BLaER1 (cell line): ENCODE data around the gene FAM3D.
"Not testable (repeated sequence)": the region's sequence is repeated elsewhere in the genome, so short reads cannot be mapped to it uniquely, and the experiment has no call there.

Experiments
- H3K27ac ChIP-seq: shearing (Covaris generic); formaldehyde crosslinking; 2 replicates; pipeline ENCODE4 v1.8.1; 2022
- H3K27me3 ChIP-seq: shearing (Covaris generic); formaldehyde crosslinking; 2 replicates; pipeline ENCODE4 v1.8.1; 2022
- H3K36me3 ChIP-seq: shearing (Covaris generic); formaldehyde crosslinking; 2 replicates; pipeline ENCODE4 v1.8.1; 2022
- H3K4me1 ChIP-seq: shearing (Covaris generic); formaldehyde crosslinking; 2 replicates; pipeline ENCODE4 v1.8.1; 2022
- H3K4me2 ChIP-seq: shearing (Covaris generic); formaldehyde crosslinking; 2 replicates; pipeline ENCODE4 v1.8.1; 2022
- H3K4me3 ChIP-seq: shearing (Covaris generic); formaldehyde crosslinking; 2 replicates; pipeline ENCODE4 v1.8.1; 2022
- H3K9ac ChIP-seq: shearing (Covaris generic); formaldehyde crosslinking; 2 replicates; pipeline ENCODE4 v1.8.1; 2022
- H3K9me3 ChIP-seq: shearing (Covaris generic); formaldehyde crosslinking; 2 replicates; pipeline ENCODE4 v1.8.1; 2022
- H4K20me1 ChIP-seq: shearing (Covaris generic); formaldehyde crosslinking; 2 replicates; pipeline ENCODE4 v1.8.1; 2022
- Cebpa-rat ChIP-seq: shearing (Covaris generic); IDR thresholded peaks from 2 replicates; pipeline ENCODE4 v1.8.1; 2022

The FAM3D gene

GRCh38 chr3:58666683-58667082 is at the start of gene FAM3D:
TSS of gene FAM3D (minus strand) at chr3:58666774. CDS start at chr3:58655563, 11,211 bp downstream.
- H4K20me1 ChIP-seq: no peaks in the 10 kb centered on the region
- no peak within 1 kb of the TSS for H3K4me3 ChIP-seq
- no peaks in the 10 kb centered on the region for H3K27me3 ChIP-seq
- H3K36me3 ChIP-seq: no peaks in the 10 kb centered on the region
- no peak within 1 kb of the TSS for H3K9ac ChIP-seq
- peak within 1 kb of the TSS; percentile 52 for H3K27ac ChIP-seq
- H3K4me2 ChIP-seq: peak within 1 kb of the TSS; percentile 60
- TF ChIP-seq Cebpa-rat: no peak
- H3K9me3 ChIP-seq: peaks cover 16% of the 10 kb centered on the region; the same call in 1 of the 2 replicates
- H3K4me1 ChIP-seq: peaks cover 96% of the 10 kb centered on the region

- no peak overlapping the region for H3K4me2 ChIP-seq
- TF ChIP-seq Cebpa-rat: no peak
- H3K9ac ChIP-seq: no peak overlapping the region
- H3K27ac ChIP-seq: no peak overlapping the region
- peaks cover 38% of the 10 kb centered on the region for H3K9me3 ChIP-seq
- no peaks in the 10 kb centered on the region for H4K20me1 ChIP-seq
- H3K27me3 ChIP-seq: no peaks in the 10 kb centered on the region
- no peaks in the 10 kb centered on the region; the same call in 1 of the 2 replicates for H3K36me3 ChIP-seq
- no peak overlapping the region for H3K4me3 ChIP-seq
- H3K4me1 ChIP-seq: no peaks in the 10 kb centered on the region
These were observed 47.3 kb upstream of the FAM3D start for GRCh38 chr3:58713715-58714401.

- Histone ChIP-seq H3K9me3 (peaks cover 41% of the 10 kb centered on the region), H3K27me3 (no peaks in the 10 kb centered on the region), H3K36me3 (no peaks in the 10 kb centered on the region; the same call in 1 of the 2 replicates), H4K20me1 (no peaks in the 10 kb centered on the region), H3K9ac (no peak overlapping the region), H3K27ac (no peak overlapping the region), H3K4me2 (no peak overlapping the region), H3K4me1 (no peaks in the 10 kb centered on the region), H3K4me3 (no peak overlapping the region)
- no peak for TF ChIP-seq Cebpa-rat
These were observed 45.3 kb upstream of the FAM3D start for GRCh38 chr3:58711871-58712270.

- not testable (repeated sequence) for H3K27me3 ChIP-seq, H3K9ac ChIP-seq, H3K4me3 ChIP-seq, H3K36me3 ChIP-seq, H3K4me2 ChIP-seq, H4K20me1 ChIP-seq, H3K27ac ChIP-seq
- peaks cover 18% of the 10 kb centered on the region for H3K9me3 ChIP-seq
- H3K4me1 ChIP-seq: peaks cover 14% of the 10 kb centered on the region
These were observed 42.4 kb upstream of the FAM3D start for GRCh38 chr3:58708983-58709382.

GRCh38 chr3:58708116-58708791 is 41.7 kb upstream of the FAM3D start:
- Histone ChIP-seq H4K20me1 (no peaks in the 10 kb centered on the region), H3K27ac (no peak overlapping the region), H3K4me1 (peaks cover 14% of the 10 kb centered on the region), H3K36me3 (no peaks in the 10 kb centered on the region), H3K4me3 (no peak overlapping the region), H3K9me3 (peaks cover 18% of the 10 kb centered on the region), H3K4me2 (no peak overlapping the region), H3K27me3 (no peaks in the 10 kb centered on the region), H3K9ac (no peak overlapping the region)
- no peak for TF ChIP-seq Cebpa-rat

- no peak overlapping the region for H3K4me3 ChIP-seq
- no peak overlapping the region for H3K9ac ChIP-seq
- H3K27ac ChIP-seq: no peak overlapping the region
- H4K20me1 ChIP-seq: no peaks in the 10 kb centered on the region
- H3K9me3 ChIP-seq: peaks cover 24% of the 10 kb centered on the region
- H3K4me2 ChIP-seq: no peak overlapping the region
- H3K36me3 ChIP-seq: no peaks in the 10 kb centered on the region
- H3K4me1 ChIP-seq: peaks cover 14% of the 10 kb centered on the region
- no peaks in the 10 kb centered on the region for H3K27me3 ChIP-seq
- no peak for TF ChIP-seq Cebpa-rat
These were observed 40.9 kb upstream of the FAM3D start for GRCh38 chr3:58707390-58707930.

- H3K27me3 ChIP-seq: no peaks in the 10 kb centered on the region
- no peaks in the 10 kb centered on the region for H3K36me3 ChIP-seq
- TF ChIP-seq Cebpa-rat: no peak
- H3K27ac ChIP-seq: no peak overlapping the region
- no peak overlapping the region for H3K4me2 ChIP-seq
- peaks cover 24% of the 10 kb centered on the region for H3K9me3 ChIP-seq
- no peaks in the 10 kb centered on the region for H4K20me1 ChIP-seq
- peaks cover 14% of the 10 kb centered on the region for H3K4me1 ChIP-seq
- no peak overlapping the region for H3K4me3 ChIP-seq
- H3K9ac ChIP-seq: no peak overlapping the region
These were observed 40.0 kb upstream of the FAM3D start for GRCh38 chr3:58706395-58707167.

- Histone ChIP-seq H3K9ac (no peak overlapping the region), H3K4me3 (no peak overlapping the region), H4K20me1 (no peaks in the 10 kb centered on the region), H3K27ac (no peak overlapping the region), H3K4me1 (peaks cover 14% of the 10 kb centered on the region), H3K4me2 (peak overlapping the region; percentile 46), H3K9me3 (peaks cover 24% of the 10 kb centered on the region), H3K36me3 (no peaks in the 10 kb centered on the region), H3K27me3 (no peaks in the 10 kb centered on the region)
- no peak for TF ChIP-seq Cebpa-rat
These were observed 38.2 kb upstream of the FAM3D start for GRCh38 chr3:58704745-58705144.

GRCh38 chr3:58704304-58704703 is 37.7 kb upstream of the FAM3D start:
- not testable (repeated sequence) for H3K9ac ChIP-seq, H3K27ac ChIP-seq, H4K20me1 ChIP-seq, H3K27me3 ChIP-seq, H3K36me3 ChIP-seq, H3K4me3 ChIP-seq
- Histone ChIP-seq H3K4me1 (peaks cover 14% of the 10 kb centered on the region), H3K4me2 (peak overlapping the region; percentile 46), H3K9me3 (peaks cover 20% of the 10 kb centered on the region)

- H3K27me3 ChIP-seq: no peaks in the 10 kb centered on the region
- no peak for TF ChIP-seq Cebpa-rat
- H4K20me1 ChIP-seq: no peaks in the 10 kb centered on the region
- peaks cover 35% of the 10 kb centered on the region for H3K9me3 ChIP-seq
- peaks cover 8% of the 10 kb centered on the region for H3K4me1 ChIP-seq
- no peak overlapping the region for H3K4me3 ChIP-seq
- H3K9ac ChIP-seq: no peak overlapping the region
- no peaks in the 10 kb centered on the region for H3K36me3 ChIP-seq
- H3K27ac ChIP-seq: no peak overlapping the region
- no peak overlapping the region for H3K4me2 ChIP-seq
These were observed 31.7 kb upstream of the FAM3D start for GRCh38 chr3:58698246-58698645.
